IMR-90 (cell line): ENCODE measurements around the gene ZFPL1. TPM values are rescaled to one million over a fixed set of nuclear protein-coding genes. Genes with fewer than 3 reads are reported as not detected.

Experiments
- ATAC-seq: fragments of 200-7000 bp; cut with Tn5 transposase; 2 replicates; pipeline ENCODE4 v1.9.1; 2020; ENCODE audit warnings: low read depth, mild to moderate bottlenecking, moderate library complexity
- BruUV-seq: library from RNA; stranded (reverse); fragments of 400-500 nt; replicated peaks from 2 replicates; lab custom pipeline; 2021; lab: Mats Ljungman, UMichigan
- CTCF ChIA-PET: fragments of 300-600 bp; formaldehyde crosslinking; extraction: SDS; loops from one replicate; lab custom pipeline; 2021; ENCODE audit warnings: antibody characterized with exemption; lab: Yijun Ruan, JAX
- POLR2A ChIA-PET: fragments of 300-600 bp; sonication (Branson Sonifier 250); formaldehyde crosslinking; loops from one replicate; lab custom pipeline; 2022; ENCODE audit warnings: antibody characterized with exemption; ENCODE audit not compliant: unreplicated experiment; lab: Charles Lee
- DNase-seq: peaks from one replicate; pipeline ENCODE4 v3.0.0; 2013
- H2AFZ ChIP-seq: replicated peaks from 2 replicates; pipeline ENCODE3; 2013; ENCODE audit warnings: low read length, mild to moderate bottlenecking; ENCODE audit not compliant: poor library complexity
- H2AK5ac ChIP-seq: 2 replicates; pipeline ENCODE4 v1.6.1; 2013; ENCODE audit warnings: low read depth, low read length, inconsistent platforms
- H2AK9ac ChIP-seq: replicated peaks from 2 replicates; pipeline ENCODE3; 2013; ENCODE audit warnings: mild to moderate bottlenecking, low read depth, low read length, moderate library complexity; ENCODE audit not compliant: poor library complexity
- H2BK120ac ChIP-seq: 2 replicates; pipeline ENCODE4 v1.6.1; 2013; ENCODE audit warnings: low read depth, low read length, inconsistent platforms
- H2BK15ac ChIP-seq: 3 replicates; pipeline ENCODE4 v1.6.1; 2013; ENCODE audit warnings: low read depth, low read length, inconsistent platforms
- H2BK20ac ChIP-seq: 2 replicates; pipeline ENCODE4 v1.6.1; 2013; ENCODE audit warnings: low read depth, mild to moderate bottlenecking, inconsistent platforms, low read length, moderate library complexity
- H2BK5ac ChIP-seq: 2 replicates; pipeline ENCODE4 v1.6.1; 2013; ENCODE audit warnings: mild to moderate bottlenecking, low read depth, low read length, inconsistent platforms; ENCODE audit not compliant: poor library complexity, severe bottlenecking
- H3K14ac ChIP-seq: replicated peaks from 2 replicates; pipeline ENCODE4 v1.6.1; 2013; ENCODE audit warnings: low read depth, low read length, inconsistent platforms
- H3K18ac ChIP-seq: 2 replicates; pipeline ENCODE4 v1.6.1; 2013; ENCODE audit warnings: low read depth, low read length, control low read depth
- H3K23ac ChIP-seq: 2 replicates; pipeline ENCODE4 v1.6.1; 2013; ENCODE audit warnings: low read depth, low read length, inconsistent platforms
- H3K27ac ChIP-seq: 2 replicates; pipeline ENCODE4 v1.5.1; 2013; ENCODE audit warnings: mild to moderate bottlenecking, control low read depth, low read length; ENCODE audit not compliant: insufficient read depth
- H3K27me3 ChIP-seq: 2 replicates; pipeline ENCODE4 v1.6.1; 2013; ENCODE audit warnings: low read length; ENCODE audit not compliant: control insufficient read depth, insufficient read depth
- H3K36me3 ChIP-seq: 2 replicates; pipeline ENCODE4 v1.6.1; 2013; ENCODE audit warnings: low read length, mixed read lengths; ENCODE audit not compliant: control insufficient read depth, insufficient read depth
- H3K4ac ChIP-seq: 2 replicates; pipeline ENCODE4 v1.6.1; 2013; ENCODE audit warnings: low read depth, low read length, inconsistent platforms
- H3K4me1 ChIP-seq: 2 replicates; pipeline ENCODE4 v1.6.1; 2013; ENCODE audit warnings: low read length, mixed read lengths; ENCODE audit not compliant: control insufficient read depth, insufficient read depth
- H3K4me2 ChIP-seq: 2 replicates; pipeline ENCODE4 v1.6.1; 2013; ENCODE audit warnings: low read depth, mild to moderate bottlenecking, control low read depth, low read length, moderate library complexity
- H3K4me3 ChIP-seq: 2 replicates; pipeline ENCODE4 v1.5.1; 2013; ENCODE audit warnings: low read depth, mild to moderate bottlenecking, control low read depth, low read length, moderate library complexity; ENCODE audit not compliant: insufficient read depth
- H3K56ac ChIP-seq: 2 replicates; pipeline ENCODE4 v1.6.1; 2013; ENCODE audit warnings: low read length, inconsistent platforms; ENCODE audit not compliant: insufficient read depth; ENCODE audit errors: extremely low read depth
- H3K79me1 ChIP-seq, 2 experiments: 2 replicates each; pipeline ENCODE4 v1.6.1; 2013; ENCODE audit warnings: low read length in 2 of 2, inconsistent platforms in 1 of 2, low read depth in 1 of 2
- H3K9ac ChIP-seq: 2 replicates; pipeline ENCODE4 v1.6.1; 2013; ENCODE audit warnings: low read depth, low read length, control low read depth
- H3K9me1 ChIP-seq: 2 replicates; pipeline ENCODE4 v1.6.1; 2013; ENCODE audit warnings: low read length, inconsistent platforms; ENCODE audit not compliant: insufficient read depth
- H3K9me3 ChIP-seq: 2 replicates; pipeline ENCODE4 v1.6.1; 2013; ENCODE audit warnings: low read length; ENCODE audit not compliant: control insufficient read depth, insufficient read depth
- H4K20me1 ChIP-seq: 2 replicates; pipeline ENCODE4 v1.6.1; 2013; ENCODE audit warnings: low read length, inconsistent platforms; ENCODE audit not compliant: insufficient read depth
- H4K5ac ChIP-seq: 2 replicates; pipeline ENCODE4 v1.6.1; 2013; ENCODE audit warnings: mild to moderate bottlenecking, low read depth, low read length, control low read depth
- H4K8ac ChIP-seq, 2 experiments: 2 replicates each; pipeline ENCODE4 v1.6.1; 2013; ENCODE audit warnings: low read depth in 2 of 2, low read length in 2 of 2, control low read depth in 1 of 2, inconsistent platforms in 1 of 2
- H4K91ac ChIP-seq: 2 replicates; pipeline ENCODE4 v1.6.1; 2013; ENCODE audit warnings: low read depth, low read length, inconsistent platforms; ENCODE audit not compliant: insufficient read depth
- BHLHE40 ChIP-seq: fragments of 150-350 bp; IDR thresholded peaks from 2 replicates; pipeline ENCODE4 v1.6.1; 2016; ENCODE audit warnings: mild to moderate bottlenecking, low read depth, low read length
- CEBPB ChIP-seq: IDR thresholded peaks from 2 replicates; pipeline ENCODE4 v1.6.1; 2012; ENCODE audit warnings: low read depth, low read length, improper control_type of control experiment
- CHD1 ChIP-seq: IDR thresholded peaks from 2 replicates; pipeline ENCODE4 v1.6.1; 2012; ENCODE audit warnings: low read depth, low read length, improper control_type of control experiment
- MXI1 ChIP-seq: IDR thresholded peaks from 2 replicates; pipeline ENCODE4 v1.6.1; 2012; ENCODE audit warnings: low read depth, mild to moderate bottlenecking, low read length, moderate library complexity, borderline replicate concordance
- NFE2L2 ChIP-seq: fragments of 150-350 bp; IDR thresholded peaks from 2 replicates; pipeline ENCODE4 v1.6.1; 2016; ENCODE audit warnings: low read depth, mild to moderate bottlenecking, low read length
- RCOR1 ChIP-seq: IDR thresholded peaks from 2 replicates; pipeline ENCODE4 v1.6.1; 2012; ENCODE audit warnings: mild to moderate bottlenecking, low read length, improper control_type of control experiment; ENCODE audit not compliant: insufficient replicate concordance
- WGBS, 2 experiments: methylation state at CpG; one replicate each; pipeline versions ENCODE4 v1.1.5 to v1.1.7; 2013; ENCODE audit warnings: missing lambda C conversion rate in 2 of 2; ENCODE audit not compliant: insufficient read length in 1 of 2; ENCODE audit errors: extremely low coverage in 2 of 2; 5-methylcytosine and 5-hydroxymethylcytosine counted together
- dilution Hi-C: fragments of 300-500 bp; cut with HindIII; formaldehyde crosslinking; loops from one replicate; pipeline ENCODE4 v1.14.3; 2018; ENCODE audit warnings: low sequenced_read_pairs; ENCODE audit not compliant: unreplicated experiment
- in situ Hi-C: fragments of 300-500 bp; cut with MboI; formaldehyde crosslinking; loops from 3 replicates; pipeline ENCODE4 v1.14.3; 2019; ENCODE audit warnings: low sequenced_read_pairs, inconsistent platforms, mixed read lengths
- intact Hi-C: fragments of 100-400 bp; cut with micrococcal nuclease; formaldehyde crosslinking; loops from 2 replicates; pipeline ENCODE4 v1.10.0; 2022
- polyA plus RNA-seq, 3 experiments: library from polyadenylated mRNA; depleted of rRNA; stranded (reverse); fragments of >200 nt; gene quantifications; 2 replicates each; pipeline ENCODE4 v1.2.3, GENCODE V29; 2012; ENCODE audit warnings: low replicate concordance in 1 of 3
- total RNA-seq: library from RNA; depleted of rRNA; stranded (reverse); fragments of >200 nt; gene quantifications from 2 replicates; pipeline ENCODE4 v1.2.3, GENCODE V29; 2012

The ZFPL1 gene
- total and polyA plus RNA-seq, 2 of the 4 experiments (the other 2 are of a cell fraction): 24.0 to 67.5 TPM

DNA sequence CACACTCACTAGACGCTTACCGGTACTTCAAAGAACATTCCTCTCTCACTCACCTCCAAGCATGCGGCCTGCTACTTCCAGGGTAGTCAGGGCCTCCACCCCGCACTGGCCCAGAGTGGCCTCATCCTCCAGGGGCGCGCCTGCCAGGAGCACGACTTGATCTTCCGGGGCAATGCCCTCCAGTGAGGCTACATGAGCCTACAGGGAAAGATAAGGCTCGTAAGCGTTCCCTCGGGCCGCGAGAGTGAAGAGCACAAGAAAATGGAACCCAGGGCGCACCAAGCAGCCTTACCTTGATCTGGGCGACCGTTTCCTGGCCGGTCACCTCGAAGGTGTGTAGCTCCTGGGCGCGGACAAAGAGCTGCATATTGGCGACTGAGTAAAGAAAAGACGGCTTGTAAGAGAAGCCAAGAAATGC is 37.4 kb downstream of the ZFPL1 start:
- peak overlapping the region; percentile 99 for H2AFZ ChIP-seq

More for the DNA sequence above, 37.4 kb downstream of the ZFPL1 start:
- Histone ChIP-seq H2AK9ac (peak overlapping the region; percentile 100), H3K4me1 (peaks cover 4% of the 10 kb centered on the region), H3K27me3 (no peaks in the 10 kb centered on the region), H3K4ac (peak overlapping the region; percentile 88), H3K9ac (peak overlapping the region; percentile 87), H2BK20ac (no peak overlapping the region), H3K4me3 (peak overlapping the region; percentile 74), H2AK5ac (peak overlapping the region; percentile 91), H3K27ac (peak overlapping the region; percentile 79), H3K18ac (no peak overlapping the region), H3K56ac (peak overlapping the region; percentile 43; the same call in 1 of the 2 replicates), H3K14ac (peak overlapping the region; percentile 90), H3K4me2 (peak overlapping the region; percentile 97), H2BK120ac (no peak overlapping the region), H4K8ac (peak overlapping the region; percentile 70 to 91), H3K36me3 (peaks cover 36% of the 10 kb centered on the region), H4K20me1 (no peaks in the 10 kb centered on the region), H3K9me1 (0 out of 2 replicates have a peak, but pooled peaks cover 4% of the 10 kb centered on the region), H2BK5ac (peak overlapping the region; percentile 81), H4K91ac (peak overlapping the region; percentile 83), H2BK15ac (no peak overlapping the region), H3K9me3 (no peaks in the 10 kb centered on the region), H4K5ac (peak overlapping the region; percentile 56), H3K79me1 (peaks cover 27 to 66% of the 10 kb centered on the region in 2 experiments), H3K23ac (peak overlapping the region; percentile 81)
- WGBS, 2 experiments: 0% methylated on average over 17 of the region's 22 CpGs; no CpG with 5 or more reads in 1 of the 2 experiments
- TF ChIP-seq BHLHE40 (no peak), MXI1 (no peak), CHD1 (no peak), NFE2L2 (no peak), CEBPB (no peak), RCOR1 (no peak)
- intact Hi-C loops: loop anchor here (5.0 kb wide), 1 partner anchor 61 kb away; the partner anchor contains the start of gene CAPN1
- BruUV-seq: no TSS peak
- ChIA-PET CTCF (interaction anchor here (0.6 kb wide), 1 partner anchor 57 kb away, joined by 5 read pairs; no protein-coding TSS in a partner anchor), POLR2A (interaction anchor here (0.5 to 0.8 kb wide), 2 partner anchors 10 to 259 kb away, joined by 3 read pairs; no protein-coding TSS in a partner anchor)
- DNase-seq: no peak
- in situ Hi-C loops: no loop called here
- dilution Hi-C loops: no loop called here
- ATAC-seq: no peak
